ENCODE data around the gene REXO5.
"Not testable (repeated sequence)": the region's sequence is repeated elsewhere in the genome, so short reads cannot be mapped to it uniquely, and the experiment has no call there.

Gene REXO5

GRCh38 chr16:20801278-20801677, 5.0 kb upstream of the REXO5 start:
- no peak for DNase-seq

GRCh38 chr16:20803192-20803560, 3.2 kb upstream of the REXO5 start:
- no peak for DNase-seq

GRCh38 chr16:20803561-20804214, 2.6 kb upstream of the REXO5 start:
- no peak for DNase-seq

- not testable (repeated sequence) for DNase-seq
Measured at GRCh38 chr16:20805684-20806167, 601 bp upstream of the REXO5 start.

GRCh38 chr16:20807862-20808261, 1.5 kb downstream of the REXO5 start:
- DNase-seq, result no peak

GRCh38 chr16:20811889-20812439, 5.6 kb downstream of the REXO5 start:
- no peak for DNase-seq

- no peak for DNase-seq
Measured at GRCh38 chr16:20812510-20812909, 6.2 kb downstream of the REXO5 start.

- DNase-seq, result no peak
Measured at GRCh38 chr16:20814784-20815183, 8.5 kb downstream of the REXO5 start.

GRCh38 chr16:20818929-20819585, 12.7 kb downstream of the REXO5 start:
- no peak for DNase-seq

- no peak for DNase-seq
Measured at GRCh38 chr16:20821682-20822081, 15.4 kb downstream of the REXO5 start.

- no peak for DNase-seq
Measured at GRCh38 chr16:20822521-20823325, 16.4 kb downstream of the REXO5 start.

- no peak for DNase-seq
Measured at GRCh38 chr16:20826039-20826566, 19.8 kb downstream of the REXO5 start.

GRCh38 chr16:20829536-20829935, 23.2 kb downstream of the REXO5 start:
- no peak for DNase-seq

GRCh38 chr16:20830372-20830771, 24.0 kb downstream of the REXO5 start:
- no peak for DNase-seq

- DNase-seq, result no peak
Measured at GRCh38 chr16:20833086-20833485, 26.8 kb downstream of the REXO5 start.

GRCh38 chr16:20838240-20838639, 31.9 kb downstream of the REXO5 start:
- DNase-seq, result no peak

GRCh38 chr16:20839504-20839903, 33.2 kb downstream of the REXO5 start:
- no peak for DNase-seq

- peak; percentile 8 for DNase-seq
Measured at GRCh38 chr16:20844054-20844453, 37.7 kb downstream of the REXO5 start.

- DNase-seq, result peak; percentile 15
Measured at GRCh38 chr16:20844588-20844987, 38.3 kb downstream of the REXO5 start.

GRCh38 chr16:20846030-20846429, 39.7 kb downstream of the REXO5 start:
- no peak for DNase-seq

GRCh38 chr16:20846551-20846950, 40.2 kb downstream of the REXO5 start:
- no peak for DNase-seq

- DNase-seq, result no peak
Measured at GRCh38 chr16:20847550-20847949, 41.2 kb downstream of the REXO5 start.

Data from CD4-positive, alpha-beta T cell treated with Interleukin-12 subunit alpha and Interleukin-12 subunit beta, for 1 hour (primary cell).